Mucosa of gallbladder (tissue), 1 donor: ENCODE measurements around the gene SMIM7. TPM values are rescaled to one million over a fixed set of nuclear protein-coding genes. Genes with fewer than 3 reads are reported as not detected.
"Not testable (repeated sequence)": the region's sequence is repeated elsewhere in the genome, so short reads cannot be mapped to it uniquely, and the experiment has no call there.

ENCODE experiments used
- DNase-seq: peaks from one replicate; pipeline ENCODE4 v3.0.0-alpha.2; 2020; ENCODE audit warnings: low spot score
- total RNA-seq: library from RNA; stranded (reverse); gene quantifications from one replicate; pipeline ENCODE4 v1.2.1, GENCODE V29; 2021
- donor health status: DM: no; HTN: no; CAD: no.

The SMIM7 gene
- total RNA-seq, result 71.6 TPM

GRCh38 chr19:16659832-16660708 lies at the start of gene SMIM7:
Gene SMIM7, minus strand, starts transcription at chr19:16660144. Its CDS starts 34 bp downstream, at chr19:16660110.
- peak; percentile 99 for DNase-seq

GRCh38 chr19:16703677-16704076 lies 43.7 kb upstream of the SMIM7 start:
- no peak for DNase-seq

GRCh38 chr19:16702123-16702522 lies 42.2 kb upstream of the SMIM7 start:
- no peak for DNase-seq

- DNase-seq, result no peak
Measured at GRCh38 chr19:16698914-16699313, 39.0 kb upstream of the SMIM7 start.

- no peak for DNase-seq
Measured at GRCh38 chr19:16688084-16688483, 28.1 kb upstream of the SMIM7 start.

- no peak for DNase-seq
Measured at GRCh38 chr19:16684216-16684615, 24.3 kb upstream of the SMIM7 start.

- no peak for DNase-seq
Measured at GRCh38 chr19:16682539-16682938, 22.6 kb upstream of the SMIM7 start.

- no peak for DNase-seq
Measured at GRCh38 chr19:16679811-16680210, 19.9 kb upstream of the SMIM7 start.

GRCh38 chr19:16678498-16678897 lies 18.6 kb upstream of the SMIM7 start:
- DNase-seq, result no peak

GRCh38 chr19:16677055-16677454 lies 17.1 kb upstream of the SMIM7 start:
- DNase-seq, result no peak

- DNase-seq, result no peak
Measured at GRCh38 chr19:16676101-16676798, 16.3 kb upstream of the SMIM7 start.

GRCh38 chr19:16673839-16674238 lies 13.9 kb upstream of the SMIM7 start:
- not testable (repeated sequence) for DNase-seq

- no peak for DNase-seq
Measured at GRCh38 chr19:16673231-16673630, 13.3 kb upstream of the SMIM7 start.

GRCh38 chr19:16671652-16672274 lies 11.8 kb upstream of the SMIM7 start:
- DNase-seq, result no peak

- no peak for DNase-seq
Measured at GRCh38 chr19:16670291-16670690, 10.3 kb upstream of the SMIM7 start.

- DNase-seq, result not testable (repeated sequence)
Measured at GRCh38 chr19:16668702-16669101, 8.8 kb upstream of the SMIM7 start.

- no peak for DNase-seq
Measured at GRCh38 chr19:16668176-16668575, 8.2 kb upstream of the SMIM7 start.

GRCh38 chr19:16661480-16662034 lies 1.6 kb upstream of the SMIM7 start:
- no peak for DNase-seq

- no peak for DNase-seq
Measured at GRCh38 chr19:16660763-16661479, 977 bp upstream of the SMIM7 start, which contains the start of gene TMEM38A. Gene TMEM38A, plus strand, starts transcription at chr19:16661139. Its CDS starts 79 bp downstream, at chr19:16661218.

GRCh38 chr19:16659464-16659831 lies 496 bp downstream of the SMIM7 start:
- DNase-seq, result no peak

GRCh38 chr19:16657384-16657783 lies 2.6 kb downstream of the SMIM7 start:
- DNase-seq, result no peak

GRCh38 chr19:16655727-16656126 lies 4.2 kb downstream of the SMIM7 start:
- DNase-seq, result no peak
